HL-60 (cell line): ENCODE data around the gene PRKCE.

Source experiments
- DNase-seq, 2 experiments: peaks; one replicate each; pipeline ENCODE4 v3.0.0-alpha.2; 2010 to 2020; ENCODE audit warnings: low read depth in 1 of 2, low spot score in 1 of 2
- H3K27ac ChIP-seq: fragments of 250-450 bp; sonication (Bioruptor Pico); replicated peaks from 2 replicates; pipeline ENCODE4 v1.5.1; 2020; ENCODE audit warnings: mild to moderate bottlenecking, moderate library complexity
- H3K27me3 ChIP-seq: fragments of 250-450 bp; sonication (Bioruptor Pico); 2 replicates; pipeline ENCODE4 v1.5.1; 2021; ENCODE audit warnings: mild to moderate bottlenecking, moderate library complexity; ENCODE audit not compliant: insufficient read depth, poor library complexity, severe bottlenecking
- H3K4me3 ChIP-seq: replicated peaks from 2 replicates; pipeline ENCODE4 v1.5.1; 2011; ENCODE audit warnings: mild to moderate bottlenecking, control low read depth, low read length; ENCODE audit not compliant: insufficient read depth
- CTCF ChIP-seq: IDR thresholded peaks from one replicate; pipeline ENCODE4 v1.5.1; 2011; ENCODE audit warnings: low read length, control low read depth, inconsistent platforms; ENCODE audit not compliant: insufficient read depth
- GABPA ChIP-seq: IDR thresholded peaks from 2 replicates; pipeline ENCODE4 v1.6.1; 2012; ENCODE audit warnings: low read depth
- POLR2AphosphoS5 ChIP-seq: IDR thresholded peaks from 2 replicates; pipeline ENCODE4 v1.6.1; 2012; ENCODE audit warnings: low read depth
- REST ChIP-seq: IDR thresholded peaks from 2 replicates; pipeline ENCODE4 v1.6.1; 2012; ENCODE audit warnings: low read depth; ENCODE audit not compliant: insufficient replicate concordance
- SPI1 ChIP-seq: IDR thresholded peaks from 2 replicates; pipeline ENCODE4 v1.6.1; 2012; ENCODE audit warnings: low read depth, mild to moderate bottlenecking, borderline replicate concordance

Gene PRKCE

GRCh38 chr2:45669032-45669486 lies 17.6 kb downstream of the PRKCE start:
- H3K4me3 ChIP-seq, result no peak overlapping the region
- no peak overlapping the region for H3K27ac ChIP-seq
- no peak for TF ChIP-seq CTCF
- no peak for TF ChIP-seq GABPA
- no peak for TF ChIP-seq POLR2AphosphoS5
- no peak for TF ChIP-seq REST
- no peak for TF ChIP-seq SPI1
- DNase-seq, result no peak
- H3K27me3 ChIP-seq, result no peaks in the 10 kb centered on the region

GRCh38 chr2:45670646-45671045 lies 19.2 kb downstream of the PRKCE start:
- H3K4me3 ChIP-seq, result no peak overlapping the region
- TF ChIP-seq REST (no peak), POLR2AphosphoS5 (no peak), CTCF (no peak), SPI1 (no peak), GABPA (no peak)
- DNase-seq, result no peak
- H3K27ac ChIP-seq, result no peak overlapping the region
- H3K27me3 ChIP-seq, result no peaks in the 10 kb centered on the region

GRCh38 chr2:45672138-45672537 lies 20.7 kb downstream of the PRKCE start:
- no peak for TF ChIP-seq POLR2AphosphoS5
- TF ChIP-seq GABPA, result no peak
- no peak for TF ChIP-seq REST
- TF ChIP-seq SPI1, result no peak
- no peak for TF ChIP-seq CTCF
- no peak for DNase-seq
- Histone ChIP-seq H3K27me3 (no peaks in the 10 kb centered on the region), H3K4me3 (no peak overlapping the region), H3K27ac (no peak overlapping the region)
